Activated CD8-positive, alpha-beta memory T cell treated with anti-CD3 and anti-CD28 coated beads, Interleukin-2, amount 50 U/mL, for 24 hours (primary cell): ENCODE results near the gene SGSM2.

Source experiments
- DNase-seq: peaks from one replicate; pipeline ENCODE4 v3.0.0-alpha.2; 2020; ENCODE audit errors: extremely low read depth

Gene SGSM2

DNA sequence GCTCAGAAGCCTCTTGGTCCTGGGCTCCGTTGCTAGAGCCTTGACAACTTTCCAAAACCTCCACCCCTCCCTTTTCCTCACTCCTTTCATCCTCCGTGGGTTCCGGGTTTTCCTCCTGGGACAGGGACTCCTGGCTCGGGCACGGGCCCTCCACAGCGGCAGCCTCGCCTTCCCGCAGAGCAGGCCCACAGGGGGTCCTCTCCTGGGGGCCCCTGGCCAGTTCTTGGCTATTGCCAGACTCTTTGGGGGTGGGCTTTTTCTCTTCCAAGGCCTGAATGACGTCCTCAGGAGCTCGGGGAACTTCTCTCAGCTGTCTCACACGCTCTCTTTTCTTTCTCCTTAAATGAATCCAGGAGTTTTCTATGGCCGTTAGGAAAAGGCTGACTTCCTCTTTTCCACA, 82.9 kb downstream of the SGSM2 start:
- DNase-seq, result no peak

DNA sequence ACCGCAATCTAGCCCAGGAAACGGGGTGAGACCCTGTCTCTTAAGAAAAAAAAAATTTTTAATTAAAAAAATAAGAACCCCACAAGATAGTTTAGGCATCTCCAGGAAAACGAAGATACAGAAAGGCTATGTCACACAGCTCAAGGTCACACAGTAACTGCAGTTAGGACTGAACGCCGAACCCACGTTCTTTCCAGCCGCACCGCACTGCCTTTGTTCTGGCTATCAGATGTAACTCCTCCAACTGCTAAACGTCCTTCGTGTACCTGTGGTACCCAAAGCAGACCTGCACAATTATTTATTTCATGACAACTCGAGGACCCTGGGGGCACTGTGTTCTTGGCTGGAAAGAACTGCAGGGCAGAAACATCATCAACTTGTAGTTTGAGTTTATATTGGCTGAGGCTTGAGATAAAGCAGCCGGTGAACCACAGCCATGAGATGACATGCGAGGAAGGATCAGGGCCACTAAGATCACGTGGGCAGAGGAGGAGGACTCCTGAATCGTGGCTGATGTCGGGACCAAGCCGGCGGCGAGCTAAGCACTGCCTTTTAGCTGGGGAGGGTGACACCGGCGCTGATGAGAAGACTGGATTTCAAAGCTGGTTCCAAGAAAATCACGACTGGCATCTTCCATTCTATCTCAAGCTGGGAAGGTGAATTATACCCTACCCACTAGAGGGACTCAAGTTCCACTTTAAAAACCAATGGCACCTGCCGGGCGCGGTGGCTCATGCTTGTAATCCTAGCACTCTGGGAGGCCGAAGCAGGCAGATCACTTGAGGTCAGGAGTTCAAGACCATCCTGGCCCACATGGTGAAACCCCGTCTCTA, 84.2 kb downstream of the SGSM2 start:
- DNase-seq, result no peak

DNA sequence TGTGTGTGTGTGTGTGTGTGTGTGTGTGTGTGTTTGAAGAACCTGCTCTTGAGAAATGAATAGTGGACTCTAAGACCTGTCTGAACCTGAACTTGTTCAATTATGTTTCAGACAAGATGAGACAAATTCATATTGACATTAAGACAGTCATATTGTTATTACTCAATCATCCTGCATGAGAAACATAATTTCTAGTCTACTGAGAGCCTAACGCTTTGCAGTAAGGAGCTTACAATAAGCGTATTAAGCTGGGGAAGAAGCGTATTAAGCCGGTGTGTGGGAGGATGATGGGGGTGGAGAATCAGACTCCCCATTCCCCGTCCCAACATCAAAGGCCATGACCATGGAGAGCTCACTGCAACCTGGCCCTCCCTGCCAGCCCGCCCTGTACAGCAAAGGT, 86.0 kb downstream of the SGSM2 start:
- no peak for DNase-seq

DNA sequence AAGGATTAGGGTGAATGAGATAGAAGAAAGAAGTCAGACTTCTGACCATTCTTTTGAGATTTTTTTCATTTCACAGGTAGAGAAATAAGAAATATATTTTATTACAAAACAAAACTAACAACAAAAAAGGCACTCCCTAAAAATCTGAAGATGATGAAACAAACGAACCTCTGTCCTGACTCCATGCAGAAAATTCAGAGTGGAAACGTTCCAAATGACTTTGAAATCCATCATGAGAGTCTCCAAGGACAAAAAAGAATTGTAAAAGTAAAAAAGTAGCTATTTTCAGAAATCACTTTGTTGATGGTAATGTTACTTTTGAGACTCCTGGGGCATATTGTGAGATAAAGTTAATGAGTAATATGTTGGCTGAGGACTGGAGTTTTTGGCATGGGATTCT, 89.9 kb downstream of the SGSM2 start:
- no peak for DNase-seq

DNA sequence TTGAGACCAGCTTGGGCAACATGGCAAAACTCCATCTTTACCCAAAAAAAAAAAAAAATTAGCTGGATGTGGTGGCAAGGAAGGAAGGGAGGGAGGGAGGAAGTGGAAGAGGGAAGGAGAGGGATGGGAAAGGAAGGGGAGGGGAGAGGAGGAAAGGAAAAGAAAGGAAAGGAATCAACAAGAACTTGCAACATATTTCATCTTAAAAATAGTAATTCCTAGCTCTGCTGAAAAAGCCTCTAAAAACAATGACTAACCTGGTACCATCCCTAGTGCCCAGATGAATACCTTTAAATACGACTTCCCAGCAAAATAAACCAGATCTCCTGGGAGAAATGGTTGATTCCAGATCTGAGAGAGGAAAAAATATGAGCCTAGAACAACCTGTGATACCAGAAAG, 90.6 kb downstream of the SGSM2 start:
- no peak for DNase-seq
